Astrocyte (in vitro differentiated cells and primary cell): ENCODE results near the gene SEMA6C.

Experiments
- EZH2 ChIP-seq: IDR thresholded peaks from 2 replicates; pipeline ENCODE4 v1.6.1; 2012; ENCODE audit warnings: mild to moderate bottlenecking, low read length, inconsistent platforms; ENCODE audit not compliant: insufficient read depth
- TF ChIP-seq, protein P1 (sequence below): IDR thresholded peaks from 2 replicates; pipeline ENCODE4 v1.5.1; 2011; ENCODE audit warnings: low read depth, mild to moderate bottlenecking, inconsistent platforms, low read length, moderate library complexity; ENCODE audit not compliant: insufficient read depth

DNA sequence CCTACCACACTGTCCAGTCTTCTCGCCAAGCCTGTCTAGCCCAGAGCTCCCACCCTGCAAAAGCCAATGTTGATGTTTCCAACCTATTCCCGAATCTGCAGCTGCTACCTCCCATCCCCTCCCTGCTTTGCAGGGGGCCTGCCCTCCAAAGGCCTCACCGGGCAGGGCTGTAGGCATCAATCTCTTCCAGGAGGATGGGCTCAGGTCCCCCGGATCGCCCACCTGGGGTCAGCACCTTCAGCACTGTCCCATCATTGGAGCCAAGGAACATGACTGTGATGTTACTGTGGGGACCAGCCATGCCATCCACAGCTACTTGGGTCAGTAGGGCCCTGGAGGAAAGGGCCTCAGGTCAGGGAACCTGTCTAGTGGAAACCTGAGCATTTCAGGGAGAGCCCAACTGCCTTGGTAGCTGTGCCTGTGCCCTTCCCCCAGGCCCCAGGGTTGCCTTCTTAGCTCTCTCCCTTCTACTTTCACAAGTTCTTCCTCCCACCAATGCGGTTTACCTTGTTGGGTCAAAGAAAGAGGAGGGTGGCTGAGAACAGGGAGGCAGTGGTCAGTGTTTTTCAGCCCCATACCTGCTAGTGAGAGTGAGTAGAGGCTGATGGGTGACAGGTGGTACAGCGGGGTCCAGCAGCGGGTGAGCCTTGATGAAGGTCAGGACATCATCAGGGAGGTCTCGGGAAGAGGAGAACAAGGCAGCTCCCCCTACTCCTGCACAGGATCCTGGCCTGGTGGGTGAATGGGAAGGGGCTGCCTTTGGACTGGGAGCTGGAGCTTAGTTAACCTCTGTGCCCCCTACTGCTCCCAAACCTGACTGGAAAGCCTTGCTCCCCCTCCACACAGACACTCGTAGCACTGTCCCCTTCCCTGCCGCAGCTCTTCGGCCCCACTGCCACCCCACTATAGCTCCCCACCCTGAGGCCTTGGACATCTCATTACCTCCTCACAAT lies 10.7 kb downstream of the SEMA6C start:
- no peak for TF ChIP-seq EZH2
- TF ChIP-seq, protein P1, sequence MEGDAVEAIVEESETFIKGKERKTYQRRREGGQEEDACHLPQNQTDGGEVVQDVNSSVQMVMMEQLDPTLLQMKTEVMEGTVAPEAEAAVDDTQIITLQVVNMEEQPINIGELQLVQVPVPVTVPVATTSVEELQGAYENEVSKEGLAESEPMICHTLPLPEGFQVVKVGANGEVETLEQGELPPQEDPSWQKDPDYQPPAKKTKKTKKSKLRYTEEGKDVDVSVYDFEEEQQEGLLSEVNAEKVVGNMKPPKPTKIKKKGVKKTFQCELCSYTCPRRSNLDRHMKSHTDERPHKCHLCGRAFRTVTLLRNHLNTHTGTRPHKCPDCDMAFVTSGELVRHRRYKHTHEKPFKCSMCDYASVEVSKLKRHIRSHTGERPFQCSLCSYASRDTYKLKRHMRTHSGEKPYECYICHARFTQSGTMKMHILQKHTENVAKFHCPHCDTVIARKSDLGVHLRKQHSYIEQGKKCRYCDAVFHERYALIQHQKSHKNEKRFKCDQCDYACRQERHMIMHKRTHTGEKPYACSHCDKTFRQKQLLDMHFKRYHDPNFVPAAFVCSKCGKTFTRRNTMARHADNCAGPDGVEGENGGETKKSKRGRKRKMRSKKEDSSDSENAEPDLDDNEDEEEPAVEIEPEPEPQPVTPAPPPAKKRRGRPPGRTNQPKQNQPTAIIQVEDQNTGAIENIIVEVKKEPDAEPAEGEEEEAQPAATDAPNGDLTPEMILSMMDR: no peak
